GM10248 (cell line): Measurements from ENCODE around the gene LDHA.

Source experiments
- CTCF ChIA-PET: fragments of 300-600 bp; sonication (Branson Sonifier 250); formaldehyde crosslinking; extraction: SDS; loops from one replicate; lab custom pipeline; 2021; ENCODE audit warnings: antibody characterized with exemption; lab: Yijun Ruan, JAX
- POLR2A ChIA-PET: fragments of 350-650 bp; sonication (Branson Sonifier 250); formaldehyde crosslinking; extraction: SDS; loops from one replicate; lab custom pipeline; 2020; ENCODE audit warnings: antibody characterized with exemption; lab: Yijun Ruan, JAX
- DNase-seq: peaks from one replicate; pipeline ENCODE4 v3.0.0; 2012; ENCODE audit errors: extremely low spot score
- TF ChIP-seq, protein P1 (sequence below): IDR thresholded peaks from 2 replicates; pipeline ENCODE4 v1.5.1; 2012; ENCODE audit warnings: mild to moderate bottlenecking, low read depth; ENCODE audit errors: extremely low read depth, missing control alignments, control extremely low read depth

Gene LDHA

GRCh38 chr11:18429332-18429731, 35.0 kb downstream of the LDHA start:
- ChIA-PET CTCF (interaction anchor here (3.2 kb wide), 1 partner anchor 9 kb away, joined by 12 read pairs; no protein-coding TSS in a partner anchor), POLR2A (no interaction called here)
- no peak for DNase-seq
- TF ChIP-seq, protein P1, sequence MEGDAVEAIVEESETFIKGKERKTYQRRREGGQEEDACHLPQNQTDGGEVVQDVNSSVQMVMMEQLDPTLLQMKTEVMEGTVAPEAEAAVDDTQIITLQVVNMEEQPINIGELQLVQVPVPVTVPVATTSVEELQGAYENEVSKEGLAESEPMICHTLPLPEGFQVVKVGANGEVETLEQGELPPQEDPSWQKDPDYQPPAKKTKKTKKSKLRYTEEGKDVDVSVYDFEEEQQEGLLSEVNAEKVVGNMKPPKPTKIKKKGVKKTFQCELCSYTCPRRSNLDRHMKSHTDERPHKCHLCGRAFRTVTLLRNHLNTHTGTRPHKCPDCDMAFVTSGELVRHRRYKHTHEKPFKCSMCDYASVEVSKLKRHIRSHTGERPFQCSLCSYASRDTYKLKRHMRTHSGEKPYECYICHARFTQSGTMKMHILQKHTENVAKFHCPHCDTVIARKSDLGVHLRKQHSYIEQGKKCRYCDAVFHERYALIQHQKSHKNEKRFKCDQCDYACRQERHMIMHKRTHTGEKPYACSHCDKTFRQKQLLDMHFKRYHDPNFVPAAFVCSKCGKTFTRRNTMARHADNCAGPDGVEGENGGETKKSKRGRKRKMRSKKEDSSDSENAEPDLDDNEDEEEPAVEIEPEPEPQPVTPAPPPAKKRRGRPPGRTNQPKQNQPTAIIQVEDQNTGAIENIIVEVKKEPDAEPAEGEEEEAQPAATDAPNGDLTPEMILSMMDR: no peak

DNA sequence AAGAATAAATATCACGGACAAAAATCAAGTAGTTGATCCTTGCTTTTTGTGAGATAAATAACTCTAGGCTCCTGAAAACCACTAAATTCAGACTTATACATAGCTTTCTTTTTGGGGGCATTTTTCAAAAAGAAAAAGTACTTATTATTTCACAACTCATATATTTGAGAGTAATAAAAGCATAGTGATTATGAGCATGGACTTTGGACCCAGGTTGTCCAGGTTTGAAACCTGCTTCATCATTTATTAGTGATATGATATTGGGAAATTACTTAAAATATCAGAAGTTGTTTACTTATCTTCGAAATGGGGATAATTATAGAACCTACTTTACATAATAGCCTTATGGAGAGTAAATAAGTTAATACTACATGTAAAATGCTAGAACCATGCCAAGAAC, 44.3 kb downstream of the LDHA start:
- DNase-seq: no peak
- ChIA-PET POLR2A (no interaction called here), CTCF (interaction anchor here (1.1 to 2.1 kb wide), 3 partner anchors 9 to 323 kb away, joined by 3 to 12 read pairs (median 5); no protein-coding TSS in a partner anchor)
- TF ChIP-seq, protein P1: no peak

GRCh38 chr11:18449251-18449650, 54.9 kb downstream of the LDHA start:
- no peak for DNase-seq
- POLR2A ChIA-PET: no interaction called here
- CTCF ChIA-PET: interaction anchor here (0.6 kb wide), 1 partner anchor 27 kb away, joined by 3 read pairs; no protein-coding TSS in a partner anchor
- TF ChIP-seq, protein P1: no peak

DNA sequence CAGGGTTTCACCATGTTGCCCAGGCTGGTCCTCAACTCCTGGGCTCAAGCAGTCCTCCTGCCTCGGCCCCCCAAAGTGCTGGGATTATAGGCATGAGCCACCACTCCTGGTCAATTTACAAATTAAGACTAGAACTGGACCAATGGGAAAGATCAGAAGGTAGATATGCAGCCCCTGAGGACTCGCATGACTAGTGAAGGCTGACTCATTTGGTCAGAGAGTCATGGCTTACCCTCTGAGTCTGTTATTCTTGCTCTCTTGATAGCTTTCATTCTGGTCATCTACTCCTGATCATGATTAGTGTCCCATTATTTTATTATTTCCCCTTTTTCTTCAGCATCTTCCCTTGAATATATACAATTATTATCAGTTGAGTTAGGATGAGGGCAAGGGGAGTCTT, 58.6 kb downstream of the LDHA start:
- ChIA-PET CTCF (no interaction called here), POLR2A (no interaction called here)
- DNase-seq: no peak
- TF ChIP-seq, protein P1: no peak

DNA sequence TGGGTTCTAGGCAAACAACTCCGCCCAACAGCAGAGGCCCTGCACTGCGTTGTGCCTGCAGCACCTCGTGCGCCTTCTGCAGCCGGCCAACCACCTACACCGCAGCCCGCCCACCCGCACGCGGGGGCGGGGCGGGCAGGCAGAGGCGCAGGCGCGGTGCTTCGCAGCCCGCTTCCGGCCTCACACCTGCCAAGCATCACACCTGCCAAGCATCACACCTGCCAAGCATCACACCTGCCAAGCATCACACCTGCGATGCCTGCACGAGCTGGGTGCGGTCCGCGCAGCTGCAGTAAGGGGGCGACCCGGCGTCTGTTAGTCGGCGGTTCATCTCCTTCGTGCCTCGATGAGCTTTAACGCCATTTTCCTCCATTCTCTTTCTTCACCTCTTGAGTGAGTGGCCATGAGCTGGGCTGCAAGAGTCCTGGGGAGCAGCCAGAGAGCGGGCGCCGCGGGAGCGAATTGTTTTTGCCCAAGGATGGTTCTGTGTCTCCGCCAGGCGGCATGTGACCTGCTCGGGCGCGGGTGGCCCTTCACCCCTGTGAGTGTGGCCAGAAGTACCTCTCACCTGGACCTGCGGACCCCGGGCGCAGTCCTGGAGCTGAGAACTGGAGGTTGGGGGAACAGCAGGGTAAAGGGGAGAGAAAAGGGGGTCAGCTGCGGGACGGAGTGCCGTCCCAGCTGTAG, 61.5 kb downstream of the LDHA start, which contains the start of gene LDHAL6A:
LDHAL6A (plus strand) TSS at position 171 of the 687 bp plus-strand sequence. CDS start 825 bp downstream, outside the sequence.
- TF ChIP-seq, protein P1: no peak
- no peak for DNase-seq
- CTCF ChIA-PET: interaction anchor here (1.4 to 1.5 kb wide), 2 partner anchors 12 to 71 kb away, joined by 3 to 4 read pairs; no protein-coding TSS in a partner anchor
- POLR2A ChIA-PET: no interaction called here

DNA sequence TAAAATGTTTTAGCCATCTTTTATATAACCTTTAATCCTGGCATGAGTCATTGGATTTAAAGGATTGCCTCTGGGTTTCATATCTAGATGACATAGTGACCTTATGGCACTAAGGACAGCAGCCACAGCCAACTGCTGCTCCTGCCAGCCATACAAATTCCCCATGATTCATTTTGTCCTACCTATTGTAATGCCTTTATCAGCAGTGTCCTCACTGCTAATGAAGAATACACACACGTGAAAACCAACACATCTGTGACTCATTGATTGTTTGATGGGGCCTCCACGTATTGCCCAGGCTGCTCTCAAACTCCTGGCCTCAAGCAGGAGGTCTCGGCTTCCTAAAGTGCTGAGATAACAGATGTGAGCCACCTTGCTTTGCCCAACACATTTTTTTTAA, 63.1 kb downstream of the LDHA start:
- ChIA-PET CTCF (interaction anchor here (1.5 kb wide), 1 partner anchor 10 kb away, joined by 4 read pairs; no protein-coding TSS in a partner anchor), POLR2A (no interaction called here)
- TF ChIP-seq, protein P1: no peak
- no peak for DNase-seq
